Lower leg skin (tissue), 3 donors: Measurements from ENCODE around the gene CEP63.

Source experiments
- CTCF ChIP-seq, 3 donors: fragments of 450-650 bp; IDR thresholded peaks; one replicate each; pipeline ENCODE4 v1.5.1; 2016; ENCODE audit warnings: antibody characterized with exemption in 3 of 3, mild to moderate bottlenecking in 3 of 3, moderate library complexity in 2 of 3
- POLR2A ChIP-seq, 2 donors: fragments of 450-650 bp; IDR thresholded peaks; one replicate each; pipeline ENCODE4 v1.6.1; 2016 to 2017; ENCODE audit warnings: antibody characterized with exemption in 2 of 2, mild to moderate bottlenecking in 1 of 2, moderate library complexity in 1 of 2

- TF ChIP-seq CTCF (IDR thresholded peaks at IDR 0.05) (no peak), POLR2A (IDR thresholded peaks at IDR 0.05) (no peak)
Measured at GRCh38 chr3:134602440-134602814, 116.6 kb downstream of the CEP63 start.
